ENCODE measurements around the gene AMBRA1.

The AMBRA1 gene

GRCh38 chr11:46413760-46414465 lies 179.9 kb downstream of the AMBRA1 start:
- DNase-seq (ENCODE audit: low read depth in 1 of 2, low spot score in 1 of 2), result no peak
- Histone ChIP-seq H3K27ac (replicated peaks) (no peak overlapping the region), H3K4me3 (replicated peaks; ENCODE audit: insufficient read depth, low read length) (no peak overlapping the region), H3K27me3 (ENCODE audit: insufficient read depth, poor library complexity, severe bottlenecking) (no peaks in the 10 kb centered on the region)
- TF ChIP-seq REST (IDR thresholded peaks at IDR 0.05; ENCODE audit: insufficient replicate concordance, low read depth) (no peak), CTCF (IDR thresholded peaks at IDR 0.05; ENCODE audit: insufficient read depth, low read length) (no peak), SPI1 (IDR thresholded peaks at IDR 0.05; ENCODE audit: borderline replicate concordance, low read depth) (no peak), POLR2AphosphoS5 (IDR thresholded peaks at IDR 0.05; ENCODE audit: low read depth) (no peak), GABPA (IDR thresholded peaks at IDR 0.05; ENCODE audit: low read depth) (no peak)

GRCh38 chr11:46410021-46410420 lies 183.8 kb downstream of the AMBRA1 start:
- DNase-seq (ENCODE audit: low read depth in 1 of 2, low spot score in 1 of 2), result no peak
- Histone ChIP-seq H3K4me3 (replicated peaks; ENCODE audit: insufficient read depth, low read length) (no peak overlapping the region), H3K27ac (replicated peaks) (no peak overlapping the region), H3K27me3 (ENCODE audit: insufficient read depth, poor library complexity, severe bottlenecking) (no peaks in the 10 kb centered on the region)
- no peak for TF ChIP-seq POLR2AphosphoS5 (IDR thresholded peaks at IDR 0.05; ENCODE audit: low read depth)
- no peak for TF ChIP-seq SPI1 (IDR thresholded peaks at IDR 0.05; ENCODE audit: borderline replicate concordance, low read depth)

- no peak for DNase-seq (ENCODE audit: low read depth in 1 of 2, low spot score in 1 of 2)
These were observed 185.3 kb downstream of the AMBRA1 start for GRCh38 chr11:46408407-46408986.

More at GRCh38 chr11:46408407-46408986, 185.3 kb downstream of the AMBRA1 start:
- TF ChIP-seq CTCF (IDR thresholded peaks at IDR 0.05; ENCODE audit: insufficient read depth, low read length), result no peak
- TF ChIP-seq REST (IDR thresholded peaks at IDR 0.05; ENCODE audit: insufficient replicate concordance, low read depth), result no peak
- TF ChIP-seq GABPA (IDR thresholded peaks at IDR 0.05; ENCODE audit: low read depth), result no peak
- no peak for TF ChIP-seq SPI1 (IDR thresholded peaks at IDR 0.05; ENCODE audit: borderline replicate concordance, low read depth)
- no peak for TF ChIP-seq POLR2AphosphoS5 (IDR thresholded peaks at IDR 0.05; ENCODE audit: low read depth)
- no peak overlapping the region for H3K27ac ChIP-seq (replicated peaks)
- no peaks in the 10 kb centered on the region for H3K27me3 ChIP-seq (ENCODE audit: insufficient read depth, poor library complexity, severe bottlenecking)
- no peak overlapping the region for H3K4me3 ChIP-seq (replicated peaks; ENCODE audit: insufficient read depth, low read length)
